HuH-7 (cell line): ENCODE results near the gene TMEM185B.
"Not testable (repeated sequence)": the region's sequence is repeated elsewhere in the genome, so short reads cannot be mapped to it uniquely, and the experiment has no call there.

ENCODE experiments used
- DNase-seq: peaks from one replicate; pipeline ENCODE4 v3.0.0; 2011; ENCODE audit warnings: low spot score

TMEM185B gene

GRCh38 chr2:120204945-120205670, 18.1 kb downstream of the TMEM185B start:
- no peak for DNase-seq

- DNase-seq = no peak
These were observed 18.8 kb downstream of the TMEM185B start for GRCh38 chr2:120204417-120204816.

DNA sequence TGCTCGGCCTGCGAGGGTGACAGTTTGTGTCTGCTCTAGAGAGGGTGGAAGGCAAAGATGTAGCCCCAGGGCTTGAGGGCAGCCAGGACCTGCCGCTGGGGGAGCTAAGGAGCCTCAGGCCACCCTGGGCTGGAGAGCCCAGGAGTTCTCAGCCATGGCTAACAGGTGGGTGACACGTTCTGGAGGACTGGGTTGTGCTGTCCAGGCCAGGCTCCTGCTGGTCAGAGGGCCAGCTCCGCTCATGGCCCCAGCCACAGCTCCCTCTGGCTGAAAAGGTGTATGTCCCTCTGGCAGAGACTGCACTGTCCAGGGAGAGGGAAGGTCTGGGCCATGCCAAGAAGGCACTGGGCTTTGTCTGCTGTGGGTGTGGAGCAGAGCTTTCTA, 19.2 kb downstream of the TMEM185B start:
- peak; percentile 43 for DNase-seq

DNA sequence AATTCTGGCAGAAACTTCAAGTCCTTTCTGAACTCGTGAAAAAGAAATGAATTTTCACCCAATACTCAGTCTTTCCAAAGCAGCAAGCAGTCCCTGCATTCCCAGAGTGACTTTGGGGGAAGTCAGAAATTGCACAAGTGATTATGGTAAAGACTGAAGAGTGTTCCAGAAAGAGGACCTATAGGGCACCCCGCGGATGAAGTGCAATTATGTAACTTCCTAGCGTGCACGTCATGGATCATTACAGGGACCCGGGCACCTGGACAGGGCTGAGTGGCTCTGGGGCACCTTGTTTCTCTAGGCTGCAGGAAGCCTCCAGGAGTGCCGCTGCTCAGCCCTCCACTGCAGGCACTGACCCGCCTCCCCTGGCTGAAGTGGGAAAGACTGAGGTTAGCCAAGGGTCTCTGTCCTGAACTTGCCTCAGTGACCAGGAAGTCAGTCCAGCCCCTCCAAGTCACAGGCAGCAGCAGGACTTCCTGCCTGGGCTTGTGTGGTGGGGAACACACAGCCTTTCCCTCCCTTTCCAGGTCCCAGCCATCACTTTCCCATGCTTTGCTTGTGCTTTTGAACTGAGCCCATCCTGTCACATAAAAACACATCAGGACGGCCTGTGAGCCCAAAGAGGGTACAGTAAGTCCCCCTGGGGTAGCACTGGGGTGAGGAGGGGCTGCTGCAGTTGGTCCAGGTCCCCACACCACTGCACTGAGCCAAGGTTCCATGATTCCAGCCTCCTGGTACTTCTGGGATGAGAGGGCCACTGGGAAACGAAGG, 19.8 kb downstream of the TMEM185B start:
- DNase-seq = no peak

- DNase-seq = not testable (repeated sequence)
These were observed 23.3 kb downstream of the TMEM185B start for GRCh38 chr2:120199817-120200459.

GRCh38 chr2:120195553-120195952, 27.6 kb downstream of the TMEM185B start:
- DNase-seq = no peak

DNA sequence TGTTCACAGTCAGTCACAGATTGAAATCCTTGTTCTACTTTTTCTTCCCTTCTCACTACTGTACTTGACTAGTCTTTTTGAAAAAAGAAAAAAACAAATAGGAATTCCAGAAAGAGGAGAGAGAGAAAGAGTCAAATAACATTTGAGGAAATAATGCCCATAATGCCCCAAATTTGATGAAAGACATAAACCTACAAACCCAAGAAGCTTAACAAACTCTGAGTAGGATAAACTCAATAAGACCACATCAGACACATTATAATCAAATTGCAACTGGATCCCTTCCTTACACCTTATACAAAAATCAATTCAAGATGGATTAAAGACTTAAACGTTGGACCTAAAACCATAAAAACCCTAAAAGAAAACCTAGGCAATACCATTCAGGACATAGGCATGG, 30.9 kb downstream of the TMEM185B start:
- DNase-seq = no peak

DNA sequence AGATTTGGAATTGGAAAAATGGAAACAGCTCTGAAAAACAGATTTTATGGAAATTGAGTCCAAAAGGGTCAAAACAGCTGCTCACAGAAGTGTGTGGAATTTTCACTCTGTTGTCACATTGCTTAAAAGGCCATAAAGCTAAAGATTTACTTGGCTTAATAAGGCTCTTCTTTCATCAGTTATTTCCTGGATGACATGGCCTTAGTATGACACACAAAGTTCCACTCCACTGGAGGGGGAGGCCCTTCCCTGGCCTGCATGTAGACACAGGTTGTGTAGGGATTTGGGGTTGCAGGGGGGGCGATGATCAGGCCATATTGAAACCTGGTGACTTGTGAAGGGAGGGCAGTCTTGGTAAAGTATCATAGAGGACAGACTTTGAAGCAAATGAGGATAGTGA, 34.0 kb downstream of the TMEM185B start:
- no peak for DNase-seq

GRCh38 chr2:120182019-120182560, 41.1 kb downstream of the TMEM185B start:
- no peak for DNase-seq

DNA sequence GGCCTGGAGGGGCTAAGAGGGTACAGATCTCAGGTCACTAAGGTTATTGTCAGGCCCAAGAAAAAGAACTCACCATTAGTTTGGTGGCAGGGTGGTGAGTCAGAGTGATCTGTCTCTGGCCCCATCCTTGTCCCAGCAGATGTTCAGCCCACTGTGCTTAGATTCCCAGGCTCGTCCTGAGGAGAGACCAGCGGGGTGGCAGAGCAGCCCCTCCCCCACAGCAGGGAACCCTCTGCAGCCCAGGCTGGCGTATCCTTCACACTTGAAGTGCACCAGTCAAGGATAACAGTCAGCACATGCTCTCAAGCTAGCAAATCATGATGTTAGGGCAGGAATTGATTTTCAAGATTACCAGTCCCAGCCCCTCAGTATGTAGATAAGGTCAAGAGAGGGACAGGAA, 43.1 kb downstream of the TMEM185B start:
- DNase-seq = no peak

- DNase-seq = no peak
These were observed 43.8 kb downstream of the TMEM185B start for GRCh38 chr2:120179396-120179795.

GRCh38 chr2:120177973-120178372, 45.2 kb downstream of the TMEM185B start:
- no peak for DNase-seq

DNA sequence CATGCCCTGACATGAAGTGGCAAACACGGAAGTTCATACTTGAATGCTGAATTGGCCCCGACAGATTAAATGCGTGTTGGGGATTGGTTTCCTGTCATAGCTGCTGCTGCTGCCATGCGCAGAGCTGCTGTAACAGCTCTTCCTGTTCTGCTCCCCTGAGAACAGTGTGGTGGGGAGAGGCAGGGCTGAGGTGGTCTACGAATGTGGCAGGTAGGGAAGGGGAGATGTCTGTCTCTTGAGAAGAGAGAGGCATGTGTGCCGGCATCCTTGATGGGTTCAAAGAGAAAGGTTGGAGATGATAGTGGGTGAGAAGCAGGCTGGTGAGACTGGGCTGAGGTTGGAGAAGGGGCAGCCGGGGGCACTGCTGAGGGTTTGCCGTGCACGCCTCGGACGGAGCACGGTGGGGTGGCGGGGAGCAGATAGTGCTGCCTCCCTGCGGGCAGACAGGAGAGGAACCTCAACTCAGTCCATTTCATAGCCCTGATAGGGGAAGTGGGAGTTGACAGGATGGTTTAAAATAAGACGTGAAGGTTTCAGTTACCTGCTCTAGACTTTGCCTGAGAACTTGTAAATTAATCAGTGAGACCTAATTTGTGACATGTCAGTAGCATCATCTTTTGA, 46.1 kb downstream of the TMEM185B start:
- DNase-seq = no peak

GRCh38 chr2:120176526-120176925, 46.7 kb downstream of the TMEM185B start:
- DNase-seq = no peak

GRCh38 chr2:120174963-120175581, 48.1 kb downstream of the TMEM185B start:
- DNase-seq = peak; percentile 61
